ENCODE data around the gene PPP1R26.
"Not testable (repeated sequence)": the region's sequence is repeated elsewhere in the genome, so short reads cannot be mapped to it uniquely, and the experiment has no call there.

Gene PPP1R26

DNA sequence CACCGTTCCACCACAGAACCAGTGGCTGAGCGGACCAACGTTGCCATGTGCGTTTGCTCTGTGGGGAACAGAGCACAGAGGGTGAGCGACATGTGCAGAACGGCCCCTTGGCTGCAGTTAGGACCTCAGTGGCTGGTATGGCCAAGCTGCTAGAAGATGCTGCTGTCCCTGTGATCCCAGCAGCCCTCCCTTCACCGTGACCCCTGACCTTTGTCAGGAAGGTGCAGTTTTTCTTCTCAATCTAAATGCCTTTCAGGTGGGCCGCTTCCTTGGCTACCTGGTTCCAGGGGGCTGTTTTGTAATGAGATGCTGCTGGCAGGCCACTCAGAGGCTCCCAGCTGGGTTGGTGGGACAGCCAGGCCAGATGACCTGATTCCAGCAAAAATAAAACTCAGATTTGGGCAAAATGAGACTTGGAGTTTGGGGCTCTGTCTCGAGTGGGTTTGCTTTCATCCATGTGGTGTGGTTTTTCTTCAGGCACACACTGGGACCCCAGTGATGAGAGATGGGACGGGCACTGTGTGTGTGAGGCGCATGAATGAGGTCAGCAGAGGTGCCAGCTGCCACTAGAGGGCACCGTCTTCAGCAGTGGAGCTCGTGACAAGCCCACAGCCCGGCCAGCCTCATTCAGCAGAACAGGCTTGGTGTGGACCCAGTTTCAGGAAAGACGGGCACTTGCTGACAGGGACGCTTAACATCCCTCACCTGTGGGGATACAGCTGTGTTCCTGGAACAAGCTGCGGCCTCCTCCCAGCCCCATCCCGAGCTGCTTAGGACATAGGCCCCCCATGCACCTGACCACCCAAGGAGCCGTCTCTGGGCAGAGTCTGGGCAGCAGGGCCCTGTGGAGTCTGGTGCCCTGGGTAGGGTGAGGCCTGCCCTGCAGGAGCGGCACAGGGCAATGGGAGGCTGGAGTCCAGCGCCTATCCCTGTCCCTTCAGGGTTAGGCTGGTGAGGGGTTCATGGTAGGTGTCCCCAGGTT is 25.0 kb downstream of the PPP1R26 start:
- no peak overlapping the region for H3K27ac Mint-ChIP-seq
- H3K4me1 Mint-ChIP-seq (ENCODE audit: low read depth): peaks cover 18% of the 10 kb centered on the region
- H3K27me3 Mint-ChIP-seq: no peaks in the 10 kb centered on the region
- peaks cover 9% of the 10 kb centered on the region for H3K9me3 Mint-ChIP-seq (ENCODE audit: low read depth)
- peaks cover 7% of the 10 kb centered on the region for H3K36me3 Mint-ChIP-seq
- peak overlapping the region; percentile 49 for H3K4me3 Mint-ChIP-seq

DNA sequence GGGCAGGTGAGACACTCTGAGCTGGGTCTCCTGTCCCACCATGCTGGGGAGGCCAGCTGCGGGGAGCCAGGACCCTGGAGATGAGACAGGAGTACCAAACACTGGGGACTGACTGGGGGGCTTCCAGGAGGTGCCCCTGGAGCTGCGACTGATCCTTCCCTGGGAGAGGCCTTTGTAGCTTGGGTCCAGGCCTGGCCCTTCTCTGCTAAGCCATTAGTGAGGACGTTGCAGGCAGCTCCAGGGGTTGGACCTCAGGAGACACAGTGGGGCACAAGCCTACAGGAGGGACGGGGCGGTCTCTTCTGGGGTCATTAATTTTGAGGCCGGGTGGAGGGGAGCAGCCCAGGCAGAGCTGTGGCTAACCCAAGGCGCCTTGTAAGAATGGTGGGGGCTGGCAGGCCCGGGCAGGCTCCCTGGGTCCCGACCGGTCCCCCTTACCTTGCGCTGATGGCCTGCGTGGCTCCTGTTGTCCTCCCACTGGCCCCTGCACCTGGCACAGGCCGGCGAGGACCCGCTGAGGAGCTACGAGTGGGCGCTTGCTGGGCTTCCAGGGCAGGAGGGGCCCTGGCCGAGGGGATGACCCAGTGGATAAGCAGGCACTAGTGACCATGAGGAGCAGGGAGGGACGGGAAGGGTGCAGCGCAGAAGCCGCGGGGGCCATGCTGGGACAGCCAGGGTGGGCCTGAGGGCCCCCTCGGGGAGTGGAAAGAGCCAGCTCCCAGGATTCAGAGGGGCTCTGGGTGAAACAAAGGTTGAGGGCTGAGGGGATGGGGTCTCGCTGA is 26.0 kb downstream of the PPP1R26 start:
- H3K9me3 Mint-ChIP-seq (ENCODE audit: low read depth): peaks cover 10% of the 10 kb centered on the region
- no peaks in the 10 kb centered on the region for H3K27me3 Mint-ChIP-seq
- H3K4me3 Mint-ChIP-seq: no peak overlapping the region
- H3K4me1 Mint-ChIP-seq (ENCODE audit: low read depth): peaks cover 18% of the 10 kb centered on the region
- H3K27ac Mint-ChIP-seq: no peak overlapping the region
- peaks cover 8% of the 10 kb centered on the region for H3K36me3 Mint-ChIP-seq

DNA sequence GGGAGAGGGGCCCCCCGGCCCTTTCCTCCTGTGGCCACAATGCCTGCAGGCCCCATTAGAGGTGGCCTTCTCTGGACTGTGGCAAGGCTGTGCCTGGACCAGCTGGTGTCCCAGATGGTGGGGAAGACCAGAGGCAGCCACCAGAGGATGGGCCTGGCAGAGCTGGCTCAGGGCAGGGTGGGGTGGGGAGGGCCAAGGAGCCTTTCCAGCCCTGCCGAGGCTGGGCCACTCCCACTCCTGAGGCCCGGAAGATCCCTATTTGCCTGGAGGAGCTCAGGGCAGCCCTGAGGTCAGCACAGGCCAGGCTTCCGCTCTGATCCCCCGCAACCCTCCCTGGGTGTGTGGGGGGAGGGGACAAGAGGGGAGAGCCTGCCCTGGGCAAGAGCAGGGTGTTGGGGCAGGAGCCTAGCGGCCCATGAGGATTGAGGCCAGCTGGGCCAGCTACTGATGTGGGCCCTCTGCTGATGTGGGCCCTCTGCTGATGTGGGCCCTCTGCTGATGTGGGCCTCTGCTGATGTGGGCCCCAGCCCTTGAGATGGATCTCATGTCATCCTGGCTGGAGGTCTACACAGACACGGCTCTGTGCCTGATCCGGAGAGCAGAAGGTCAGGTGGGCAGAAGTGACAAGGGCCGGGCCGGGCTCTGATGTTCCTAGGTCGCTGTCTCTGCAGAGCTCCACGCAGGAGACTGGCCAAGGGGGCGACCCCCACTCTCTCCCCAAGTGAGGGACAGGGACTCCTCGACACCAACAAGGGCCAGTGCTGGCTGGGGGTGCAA is 26.9 kb downstream of the PPP1R26 start:
- Mint-ChIP-seq H3K9me3 (ENCODE audit: low read depth) (peaks cover 10% of the 10 kb centered on the region), H3K4me1 (ENCODE audit: low read depth) (peaks cover 16% of the 10 kb centered on the region), H3K27me3 (no peaks in the 10 kb centered on the region), H3K27ac (no peak overlapping the region), H3K36me3 (peaks cover 8% of the 10 kb centered on the region), H3K4me3 (no peak overlapping the region)

DNA sequence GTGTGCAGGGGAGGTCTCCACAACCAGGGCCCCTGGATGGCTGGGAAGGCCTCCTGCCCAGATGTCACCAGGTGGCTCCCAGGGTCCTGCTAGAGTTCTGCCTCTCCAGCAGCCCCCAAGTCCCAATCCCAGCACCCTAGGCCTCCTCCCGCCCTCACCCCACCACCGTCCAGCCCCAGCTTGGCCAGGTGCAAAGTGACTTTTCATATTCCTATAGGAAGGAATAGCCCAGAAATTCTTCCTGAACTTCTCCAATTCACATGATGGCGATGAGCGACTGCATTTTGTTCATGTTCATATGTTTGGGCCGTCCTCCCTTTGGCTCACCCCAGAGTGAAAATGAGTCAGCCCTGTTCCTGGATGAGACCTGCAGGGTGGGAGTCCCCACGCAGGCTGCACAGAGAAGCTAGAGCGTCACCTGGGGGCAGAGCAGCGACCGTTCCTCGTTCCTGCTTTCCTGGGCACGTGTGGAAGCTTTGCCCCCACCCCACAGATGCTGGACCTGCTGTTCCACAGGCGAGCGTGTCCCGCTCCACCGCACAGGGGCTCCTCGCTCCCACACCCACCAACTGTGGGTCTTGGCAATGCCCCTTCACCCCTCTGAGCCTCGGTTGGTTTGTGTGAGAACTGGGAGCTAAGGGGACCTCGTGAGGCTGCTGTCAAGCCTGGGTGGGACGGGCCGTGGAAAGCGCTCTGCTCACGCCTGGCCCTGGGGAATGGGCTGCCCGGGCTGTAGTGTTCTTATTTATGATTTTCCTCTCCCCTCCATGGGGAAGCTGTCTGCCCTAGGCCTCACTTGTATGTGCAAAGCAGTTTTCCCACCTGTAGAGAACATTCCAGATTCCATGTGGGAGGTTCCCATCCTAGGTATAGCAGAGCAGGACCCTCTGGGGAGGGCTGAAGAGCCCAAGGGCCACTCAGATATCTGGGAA is 27.8 kb downstream of the PPP1R26 start:
- no peak overlapping the region for H3K4me3 Mint-ChIP-seq
- no peaks in the 10 kb centered on the region for H3K27me3 Mint-ChIP-seq
- peaks cover 9% of the 10 kb centered on the region for H3K4me1 Mint-ChIP-seq (ENCODE audit: low read depth)
- H3K9me3 Mint-ChIP-seq (ENCODE audit: low read depth): peaks cover 10% of the 10 kb centered on the region
- no peak overlapping the region for H3K27ac Mint-ChIP-seq
- H3K36me3 Mint-ChIP-seq: peaks cover 8% of the 10 kb centered on the region

GRCh38 chr9:135508211-135508820 is 28.7 kb downstream of the PPP1R26 start:
- H3K27me3 Mint-ChIP-seq: no peaks in the 10 kb centered on the region
- no peak overlapping the region for H3K27ac Mint-ChIP-seq
- H3K9me3 Mint-ChIP-seq (ENCODE audit: low read depth): peaks cover 10% of the 10 kb centered on the region
- peaks cover 5% of the 10 kb centered on the region for H3K4me1 Mint-ChIP-seq (ENCODE audit: low read depth)
- no peak overlapping the region for H3K4me3 Mint-ChIP-seq
- peaks cover 8% of the 10 kb centered on the region for H3K36me3 Mint-ChIP-seq

DNA sequence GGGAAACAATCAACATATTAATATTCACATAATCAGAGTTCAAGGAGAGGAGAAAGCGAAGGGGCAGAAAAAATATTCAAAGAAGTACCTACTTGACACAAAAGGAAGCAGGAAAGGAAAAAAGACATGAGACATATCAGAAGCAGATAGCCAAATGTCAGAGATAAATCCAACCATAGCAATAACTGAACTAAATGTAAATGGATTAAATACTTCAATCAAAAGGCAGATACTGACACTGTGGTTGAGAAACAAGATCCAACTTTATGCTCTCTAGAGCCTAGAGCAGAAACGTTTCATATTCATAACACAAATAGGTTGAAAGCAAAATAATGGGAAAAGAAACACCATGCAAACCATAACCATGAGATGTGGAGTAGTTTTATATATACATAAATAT is 29.9 kb downstream of the PPP1R26 start:
- Mint-ChIP-seq H3K27ac (no peak overlapping the region), H3K36me3 (peaks cover 7% of the 10 kb centered on the region), H3K9me3 (ENCODE audit: low read depth) (peaks cover 10% of the 10 kb centered on the region), H3K4me1 (ENCODE audit: low read depth) (peaks cover 3% of the 10 kb centered on the region), H3K4me3 (no peak overlapping the region), H3K27me3 (no peaks in the 10 kb centered on the region)

- no peaks in the 10 kb centered on the region for H3K4me1 Mint-ChIP-seq (ENCODE audit: low read depth)
Measured at GRCh38 chr9:135512241-135512603, 32.6 kb downstream of the PPP1R26 start.

GRCh38 chr9:135512904-135513303 is 33.3 kb downstream of the PPP1R26 start:
- Mint-ChIP-seq H3K4me3 (no peak overlapping the region), H3K9me3 (ENCODE audit: low read depth) (peaks cover 10% of the 10 kb centered on the region), H3K4me1 (ENCODE audit: low read depth) (no peaks in the 10 kb centered on the region), H3K36me3 (peaks cover 6% of the 10 kb centered on the region), H3K27me3 (no peaks in the 10 kb centered on the region), H3K27ac (no peak overlapping the region)

More at GRCh38 chr9:135512241-135512603, 32.6 kb downstream of the PPP1R26 start:
- Mint-ChIP-seq H3K27ac (no peak overlapping the region), H3K9me3 (ENCODE audit: low read depth) (peaks cover 10% of the 10 kb centered on the region), H3K4me3 (no peak overlapping the region), H3K27me3 (no peaks in the 10 kb centered on the region), H3K36me3 (peaks cover 6% of the 10 kb centered on the region)

DNA sequence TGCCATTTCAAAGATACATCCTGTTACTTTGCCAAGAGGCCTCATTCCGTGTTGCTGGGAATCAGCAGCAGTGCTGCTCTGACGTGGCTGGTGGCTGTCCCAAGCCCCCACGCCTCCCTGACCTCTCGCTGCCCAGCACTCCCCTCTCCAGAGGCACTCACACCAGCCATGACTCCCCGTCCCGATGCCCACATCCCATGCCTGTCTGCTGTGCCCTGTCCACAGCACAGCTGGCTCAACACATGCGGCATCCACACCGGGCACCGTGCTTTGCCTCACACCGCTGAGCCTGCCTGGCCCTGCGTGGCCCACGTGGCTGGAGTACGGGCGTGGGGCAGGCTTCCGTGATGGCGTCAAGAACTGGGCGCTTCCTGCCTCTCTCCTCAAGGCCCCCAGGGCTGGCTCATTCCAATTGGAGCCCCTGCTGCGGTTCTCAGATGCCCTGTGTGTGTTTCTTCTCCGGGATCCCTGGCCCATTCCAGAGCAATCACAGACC is 33.8 kb downstream of the PPP1R26 start:
- Mint-ChIP-seq H3K9me3 (ENCODE audit: low read depth) (peaks cover 10% of the 10 kb centered on the region), H3K36me3 (peaks cover 6% of the 10 kb centered on the region), H3K4me3 (no peak overlapping the region), H3K4me1 (ENCODE audit: low read depth) (no peaks in the 10 kb centered on the region), H3K27ac (no peak overlapping the region), H3K27me3 (no peaks in the 10 kb centered on the region)

DNA sequence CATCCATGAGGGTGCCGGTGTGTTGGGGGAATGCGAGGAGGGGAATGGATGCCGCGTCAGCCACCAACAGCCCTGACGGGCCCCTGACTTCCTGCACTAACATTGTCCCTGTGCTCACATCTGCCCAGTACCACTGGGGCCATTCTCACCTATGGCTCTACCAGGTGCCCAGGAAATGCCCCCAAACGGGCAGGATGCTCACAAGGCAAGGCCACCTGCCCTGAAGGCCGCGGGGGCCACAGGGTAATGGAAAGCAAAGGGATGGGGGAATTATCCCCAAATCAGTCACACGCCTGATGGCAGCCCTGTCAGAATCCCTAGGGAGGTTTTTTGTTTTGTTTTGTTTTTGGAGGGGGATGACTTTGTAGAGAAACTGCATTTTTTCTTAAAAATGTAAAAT is 34.3 kb downstream of the PPP1R26 start:
- H3K27ac Mint-ChIP-seq: not testable (repeated sequence)

DNA sequence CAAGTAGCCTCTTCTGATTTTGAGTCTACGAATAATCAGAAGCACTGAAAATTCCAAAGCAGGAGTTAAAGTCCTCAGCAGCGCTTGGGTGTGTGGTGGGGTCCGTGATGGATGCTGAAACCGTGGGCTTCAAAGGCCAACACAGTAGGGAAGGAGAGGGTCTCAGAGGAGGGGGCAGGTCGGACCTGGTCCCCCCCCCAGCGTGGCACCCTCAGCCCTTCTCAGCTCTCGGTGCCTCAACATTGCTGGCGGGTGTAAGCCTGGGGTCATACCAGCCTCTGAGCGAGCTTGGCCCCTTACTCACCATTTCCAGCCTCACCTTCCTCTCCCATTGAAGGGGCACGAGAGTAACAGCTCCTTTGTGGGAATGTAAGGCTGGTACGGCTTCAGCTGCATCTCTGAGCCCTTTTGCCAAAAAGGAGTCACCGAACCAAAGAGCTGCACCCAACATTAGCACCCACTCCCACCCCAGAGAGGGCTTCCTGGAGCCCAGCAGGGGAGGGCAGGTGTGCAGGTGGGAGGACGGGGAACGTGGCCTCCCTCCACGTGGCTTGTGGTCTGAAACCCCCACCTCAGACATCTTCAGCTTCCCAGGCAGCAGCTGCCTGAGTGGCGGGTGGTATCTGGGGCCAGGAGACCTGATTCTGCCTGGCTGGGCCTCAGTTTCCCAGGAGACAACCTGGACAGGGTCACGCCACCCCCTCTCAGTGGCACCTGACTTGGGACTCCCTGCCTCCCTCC is 34.9 kb downstream of the PPP1R26 start:
- Mint-ChIP-seq H3K9me3 (ENCODE audit: low read depth) (peaks cover 1% of the 10 kb centered on the region), H3K27ac (no peak overlapping the region), H3K36me3 (peaks cover 1% of the 10 kb centered on the region), H3K4me3 (no peak overlapping the region), H3K27me3 (no peaks in the 10 kb centered on the region), H3K4me1 (ENCODE audit: low read depth) (no peaks in the 10 kb centered on the region)

More for the DNA sequence above, 34.3 kb downstream of the PPP1R26 start:
- not testable (repeated sequence) for H3K4me1 Mint-ChIP-seq (ENCODE audit: low read depth); H3K27me3 Mint-ChIP-seq; H3K9me3 Mint-ChIP-seq (ENCODE audit: low read depth); H3K4me3 Mint-ChIP-seq; H3K36me3 Mint-ChIP-seq

GRCh38 chr9:135515083-135515951 is 35.7 kb downstream of the PPP1R26 start:
- no peaks in the 10 kb centered on the region for H3K36me3 Mint-ChIP-seq
- no peaks in the 10 kb centered on the region for H3K9me3 Mint-ChIP-seq (ENCODE audit: low read depth)
- H3K27ac Mint-ChIP-seq: no peak overlapping the region
- H3K27me3 Mint-ChIP-seq: no peaks in the 10 kb centered on the region
- no peak overlapping the region for H3K4me3 Mint-ChIP-seq
- no peaks in the 10 kb centered on the region for H3K4me1 Mint-ChIP-seq (ENCODE audit: low read depth)

All from activated naive CD8-positive, alpha-beta T cell (primary cell).